ENCODE measurements around the gene SEMA6A. TPM values are rescaled to one million over a fixed set of nuclear protein-coding genes. Genes with fewer than 3 reads are reported as not detected.

The SEMA6A gene
- total RNA-seq, 1 donor from 2014 or later, result 2.6 TPM

- H3K36me3 Mint-ChIP-seq (ENCODE audit: unreplicated experiment), result no peaks in the 10 kb centered on the region
- H3K4me3 Mint-ChIP-seq (ENCODE audit: unreplicated experiment), result no peak overlapping the region
- no peak for TF ChIP-seq CTCF (IDR thresholded peaks at IDR 0.05)
- H3K9me3 Mint-ChIP-seq (ENCODE audit: unreplicated experiment), result no peaks in the 10 kb centered on the region
- DNase-seq (ENCODE audit: extremely low spot score, unreplicated experiment), result no peak
- peaks cover 3% of the 10 kb centered on the region for H3K4me1 Mint-ChIP-seq (ENCODE audit: unreplicated experiment)
- no peak overlapping the region for H3K27ac Mint-ChIP-seq (ENCODE audit: unreplicated experiment)
- peaks cover 19% of the 10 kb centered on the region for H3K27me3 Mint-ChIP-seq (ENCODE audit: unreplicated experiment)
These were observed 9.2 kb upstream of the SEMA6A start for GRCh38 chr5:116583862-116584222.

- peaks cover 23% of the 10 kb centered on the region for H3K27me3 Mint-ChIP-seq (ENCODE audit: unreplicated experiment)
- no peak for DNase-seq (ENCODE audit: extremely low spot score, unreplicated experiment)
- TF ChIP-seq CTCF (IDR thresholded peaks at IDR 0.05), result no peak
- no peak overlapping the region for H3K27ac Mint-ChIP-seq (ENCODE audit: unreplicated experiment)
- H3K36me3 Mint-ChIP-seq (ENCODE audit: unreplicated experiment), result no peaks in the 10 kb centered on the region
- peaks cover 3% of the 10 kb centered on the region for H3K4me1 Mint-ChIP-seq (ENCODE audit: unreplicated experiment)
- no peak overlapping the region for H3K4me3 Mint-ChIP-seq (ENCODE audit: unreplicated experiment)
- no peaks in the 10 kb centered on the region for H3K9me3 Mint-ChIP-seq (ENCODE audit: unreplicated experiment)
These were observed 8.7 kb upstream of the SEMA6A start for GRCh38 chr5:116583085-116583861.

- H3K36me3 Mint-ChIP-seq (ENCODE audit: unreplicated experiment), result no peaks in the 10 kb centered on the region
- H3K27me3 Mint-ChIP-seq (ENCODE audit: unreplicated experiment), result peaks cover 32% of the 10 kb centered on the region
- no peak for TF ChIP-seq CTCF (IDR thresholded peaks at IDR 0.05)
- peaks cover 3% of the 10 kb centered on the region for H3K4me1 Mint-ChIP-seq (ENCODE audit: unreplicated experiment)
- H3K4me3 Mint-ChIP-seq (ENCODE audit: unreplicated experiment), result no peak overlapping the region
- no peaks in the 10 kb centered on the region for H3K9me3 Mint-ChIP-seq (ENCODE audit: unreplicated experiment)
- no peak for DNase-seq (ENCODE audit: extremely low spot score, unreplicated experiment)
- H3K27ac Mint-ChIP-seq (ENCODE audit: unreplicated experiment), result no peak overlapping the region
These were observed 7.3 kb upstream of the SEMA6A start for GRCh38 chr5:116581910-116582309.

GRCh38 chr5:116579144-116579543 is 4.5 kb upstream of the SEMA6A start:
- no peaks in the 10 kb centered on the region for H3K36me3 Mint-ChIP-seq (ENCODE audit: unreplicated experiment)
- no peak overlapping the region for H3K27ac Mint-ChIP-seq (ENCODE audit: unreplicated experiment)
- no peak for TF ChIP-seq CTCF (IDR thresholded peaks at IDR 0.05)
- no peaks in the 10 kb centered on the region for H3K9me3 Mint-ChIP-seq (ENCODE audit: unreplicated experiment)
- H3K27me3 Mint-ChIP-seq (ENCODE audit: unreplicated experiment), result peaks cover 40% of the 10 kb centered on the region
- DNase-seq (ENCODE audit: extremely low spot score, unreplicated experiment), result no peak
- H3K4me3 Mint-ChIP-seq (ENCODE audit: unreplicated experiment), result no peak overlapping the region
- H3K4me1 Mint-ChIP-seq (ENCODE audit: unreplicated experiment), result peaks cover 21% of the 10 kb centered on the region

GRCh38 chr5:116578676-116579075 is 4.1 kb upstream of the SEMA6A start:
- peaks cover 23% of the 10 kb centered on the region for H3K4me1 Mint-ChIP-seq (ENCODE audit: unreplicated experiment)
- no peak for DNase-seq (ENCODE audit: extremely low spot score, unreplicated experiment)
- H3K27me3 Mint-ChIP-seq (ENCODE audit: unreplicated experiment), result peaks cover 40% of the 10 kb centered on the region
- no peaks in the 10 kb centered on the region for H3K9me3 Mint-ChIP-seq (ENCODE audit: unreplicated experiment)
- no peak overlapping the region for H3K27ac Mint-ChIP-seq (ENCODE audit: unreplicated experiment)
- no peak for TF ChIP-seq CTCF (IDR thresholded peaks at IDR 0.05)
- H3K4me3 Mint-ChIP-seq (ENCODE audit: unreplicated experiment), result no peak overlapping the region
- H3K36me3 Mint-ChIP-seq (ENCODE audit: unreplicated experiment), result no peaks in the 10 kb centered on the region

Data from osteocyte (in vitro differentiated cells).